NCI-H2227 (cell line): Measurements from ENCODE around the gene FAM217B.
A peak's percentile ranks its signal among the peaks of the same experiment; 100 is the strongest.

Experiments used
- DNase-seq: peaks from one replicate; lab custom pipeline; 2025; ENCODE audit not compliant: unreplicated experiment; lab: John Stamatoyannopoulos, UW

FAM217B gene

GRCh38 chr20:59940129-59940955 is at the start of gene FAM217B, which contains the start of gene PPP1R3D:
TSS of gene FAM217B (plus strand) at chr20:59940389. CDS start at chr20:59943944, 3,555 bp downstream.
TSS of gene PPP1R3D (minus strand) at chr20:59940305. CDS start at chr20:59939931, 374 bp downstream.
- DNase-seq, result peak; percentile 94

- no peak for DNase-seq
These were observed 48.6 kb upstream of the FAM217B start for GRCh38 chr20:59891581-59891980.

- no peak for DNase-seq
These were observed 44.3 kb upstream of the FAM217B start for GRCh38 chr20:59895908-59896307.

GRCh38 chr20:59902470-59902869 is 37.7 kb upstream of the FAM217B start:
- no peak for DNase-seq

GRCh38 chr20:59903621-59904020 is 36.6 kb upstream of the FAM217B start:
- DNase-seq, result no peak

GRCh38 chr20:59908855-59909254 is 31.3 kb upstream of the FAM217B start:
- no peak for DNase-seq

GRCh38 chr20:59911041-59911440 is 29.1 kb upstream of the FAM217B start:
- DNase-seq, result no peak

- no peak for DNase-seq
These were observed 27.6 kb upstream of the FAM217B start for GRCh38 chr20:59912609-59913008.

GRCh38 chr20:59920944-59921343 is 19.2 kb upstream of the FAM217B start:
- DNase-seq, result no peak

- no peak for DNase-seq
These were observed 16.7 kb upstream of the FAM217B start for GRCh38 chr20:59923514-59923913.

- no peak for DNase-seq
These were observed 14.8 kb upstream of the FAM217B start for GRCh38 chr20:59925359-59925758.

- DNase-seq, result peak; percentile 33
These were observed 14.3 kb upstream of the FAM217B start for GRCh38 chr20:59925899-59926298.

- no peak for DNase-seq
These were observed 8.5 kb upstream of the FAM217B start for GRCh38 chr20:59931511-59932312.

- DNase-seq, result peak; percentile 63
These were observed 7.4 kb upstream of the FAM217B start for GRCh38 chr20:59932616-59933295.

- DNase-seq, result peak; percentile 97
These were observed 6.8 kb upstream of the FAM217B start, which contains the start of gene SYCP2 for GRCh38 chr20:59933296-59933848. TSS of gene SYCP2 (minus strand) at chr20:59933637. CDS start at chr20:59922413, 11,224 bp downstream.

- DNase-seq, result peak; percentile 92
These were observed 6.2 kb upstream of the FAM217B start for GRCh38 chr20:59933849-59934585.

- DNase-seq, result no peak
These were observed 4.6 kb upstream of the FAM217B start for GRCh38 chr20:59935457-59936185.

- DNase-seq, result no peak
These were observed 3.8 kb upstream of the FAM217B start for GRCh38 chr20:59936409-59936808.

GRCh38 chr20:59937150-59937549 is 3.0 kb upstream of the FAM217B start:
- no peak for DNase-seq

GRCh38 chr20:59938221-59938620 is 2.0 kb upstream of the FAM217B start:
- no peak for DNase-seq
